Frontal cortex (tissue), 4 donors: ENCODE results near the gene FKBP7. TPM values are rescaled to one million over a fixed set of nuclear protein-coding genes. Genes with fewer than 3 reads are reported as not detected.
A peak's percentile ranks its signal among the peaks of the same experiment; 100 is the strongest.
"Not testable (repeated sequence)": the region's sequence is repeated elsewhere in the genome, so short reads cannot be mapped to it uniquely, and the experiment has no call there.

Experiments used
- DNase-seq, 2 donors: peaks; one replicate each; pipeline ENCODE4 v3.0.0; 2012; ENCODE audit warnings: low spot score in 2 of 2
- FAIRE-seq: peaks from 2 replicates; lab custom pipeline; 2012; peaks lifted over from hg19 to GRCh38; lab: Jason Lieb, UNC
- total RNA-seq: library from RNA; depleted of rRNA; stranded (reverse); fragments of >200 nt; gene quantifications from one replicate; pipeline ENCODE4 v1.2.3, GENCODE V29; 2014
- donor health status: control.
- donor health status: control.
- donor health status: control.

Gene FKBP7, protein sequence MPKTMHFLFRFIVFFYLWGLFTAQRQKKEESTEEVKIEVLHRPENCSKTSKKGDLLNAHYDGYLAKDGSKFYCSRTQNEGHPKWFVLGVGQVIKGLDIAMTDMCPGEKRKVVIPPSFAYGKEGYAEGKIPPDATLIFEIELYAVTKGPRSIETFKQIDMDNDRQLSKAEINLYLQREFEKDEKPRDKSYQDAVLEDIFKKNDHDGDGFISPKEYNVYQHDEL
- 9.0 TPM for total RNA-seq

DNA sequence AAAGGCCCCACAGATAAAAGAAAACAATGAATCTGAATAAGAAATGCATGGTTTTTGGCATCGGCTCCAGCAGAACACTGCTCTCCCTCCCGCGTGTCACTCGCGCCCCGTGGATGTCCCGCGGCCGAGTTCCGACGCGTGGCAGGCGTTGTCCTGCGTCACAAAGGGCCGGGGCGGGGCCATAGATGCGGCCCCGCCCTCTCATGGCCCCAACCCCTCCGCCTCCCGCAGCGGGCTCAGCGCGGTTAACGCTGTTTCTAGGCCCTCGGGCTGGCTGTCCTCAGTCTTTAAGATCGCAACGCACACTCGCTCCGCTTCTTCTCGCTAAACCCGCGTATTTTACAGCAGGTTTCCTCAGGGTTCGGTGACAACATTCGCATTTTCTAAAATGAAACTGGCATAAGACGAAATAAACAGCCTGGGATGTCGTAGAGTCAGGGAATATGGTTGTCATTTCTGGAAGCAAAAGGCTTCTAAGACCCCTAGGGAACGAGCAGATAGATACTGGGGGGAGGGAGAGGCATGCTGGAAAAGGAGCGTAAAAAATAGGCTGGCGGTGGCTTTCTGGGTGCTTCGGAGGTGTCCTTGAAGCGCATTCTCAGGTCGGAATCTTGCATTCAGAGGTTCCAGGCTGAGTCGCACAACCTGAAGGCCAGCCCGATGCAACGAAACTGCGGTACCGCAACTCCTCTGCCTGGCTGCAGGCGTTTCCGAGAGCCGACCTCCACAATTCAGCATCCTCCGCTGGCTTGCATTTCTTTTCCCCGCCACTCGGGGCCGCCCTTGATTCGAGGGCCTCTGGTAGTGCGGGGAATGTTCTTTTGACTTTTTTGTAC lies at the start of gene FKBP7:
TSS of gene FKBP7 (minus strand) at position 162 of the 836 bp plus-strand sequence. CDS start at position 61, 101 bp downstream.
- DNase-seq (peak; percentile 80 to 81), FAIRE-seq (no peak)

DNA sequence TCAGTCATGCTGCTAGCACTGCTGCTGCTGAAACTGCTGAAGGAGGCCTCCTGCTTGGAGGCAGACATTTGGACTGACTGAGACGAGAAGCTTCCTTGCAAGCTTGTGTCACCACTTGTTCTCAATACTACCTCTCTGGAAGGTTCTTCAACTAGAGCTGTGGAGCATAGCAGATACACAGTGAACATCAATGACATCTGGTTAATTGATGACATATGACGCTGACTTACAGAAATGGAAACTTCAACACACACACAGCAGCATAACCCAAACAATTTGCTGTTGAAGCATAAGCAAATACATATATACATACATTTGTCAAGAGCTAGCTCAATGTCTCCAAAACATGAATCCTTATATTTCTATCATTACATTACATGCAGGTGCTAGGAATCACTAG lies 49.2 kb upstream of the FKBP7 start:
- no peak for FAIRE-seq
- DNase-seq: no peak

DNA sequence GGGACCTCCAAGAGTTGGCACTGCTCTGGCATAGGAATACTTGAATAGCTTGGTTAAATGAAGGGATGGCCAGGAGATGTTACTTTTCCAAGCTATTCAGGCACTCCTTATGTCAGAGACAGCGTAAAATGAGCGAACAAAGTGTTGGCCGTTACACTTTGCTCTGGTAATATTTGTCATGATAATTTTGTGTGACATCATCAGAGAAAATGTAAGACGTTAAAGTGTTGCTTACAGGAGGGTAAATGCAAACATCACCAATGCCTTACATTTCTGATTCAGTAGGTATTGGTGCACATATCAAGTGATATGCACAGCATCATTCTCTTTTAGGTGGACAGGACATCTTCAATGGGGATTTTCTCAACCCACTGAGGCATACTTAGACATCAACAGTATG lies 47.9 kb upstream of the FKBP7 start:
- no peak for FAIRE-seq
- no peak for DNase-seq

DNA sequence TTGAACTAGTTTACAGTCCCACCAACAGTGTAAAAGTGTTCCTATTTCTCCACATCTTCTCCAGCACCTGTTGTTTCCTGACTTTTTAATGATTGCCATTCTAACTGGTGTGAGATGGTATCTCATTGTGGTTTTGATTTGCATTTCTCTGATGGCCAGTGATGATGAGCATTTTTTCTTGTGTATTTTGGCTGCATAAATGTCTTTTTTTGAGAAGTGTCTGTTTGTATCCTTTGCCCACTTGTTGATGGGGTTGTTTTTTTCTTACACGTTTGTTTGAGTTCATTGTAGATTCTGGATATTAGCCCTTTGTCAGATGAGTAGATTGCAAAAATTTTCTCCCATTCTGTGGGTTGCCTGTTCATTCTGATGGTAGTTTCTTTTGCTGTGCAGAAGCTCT lies 47.1 kb upstream of the FKBP7 start:
- FAIRE-seq, DNase-seq: not testable (repeated sequence)

DNA sequence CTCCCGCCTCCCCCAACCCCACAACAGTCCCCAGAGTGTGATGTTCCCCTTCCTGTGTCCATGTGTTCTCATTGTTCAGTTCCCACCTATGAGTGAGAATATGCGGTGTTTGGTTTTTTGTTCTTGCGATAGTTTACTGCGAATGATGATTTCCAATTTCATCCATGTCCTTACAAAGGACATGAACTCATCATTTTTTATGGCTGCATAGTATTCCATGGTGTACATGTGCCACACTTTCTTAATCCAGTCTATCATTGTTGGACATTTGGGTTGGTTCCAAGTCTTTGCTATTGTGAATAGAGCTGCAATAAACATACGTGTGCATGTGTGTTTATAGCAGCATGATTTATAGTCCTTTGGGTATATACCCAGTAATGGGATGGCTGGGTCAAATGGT lies 46.6 kb upstream of the FKBP7 start:
- not testable (repeated sequence) for FAIRE-seq, DNase-seq

DNA sequence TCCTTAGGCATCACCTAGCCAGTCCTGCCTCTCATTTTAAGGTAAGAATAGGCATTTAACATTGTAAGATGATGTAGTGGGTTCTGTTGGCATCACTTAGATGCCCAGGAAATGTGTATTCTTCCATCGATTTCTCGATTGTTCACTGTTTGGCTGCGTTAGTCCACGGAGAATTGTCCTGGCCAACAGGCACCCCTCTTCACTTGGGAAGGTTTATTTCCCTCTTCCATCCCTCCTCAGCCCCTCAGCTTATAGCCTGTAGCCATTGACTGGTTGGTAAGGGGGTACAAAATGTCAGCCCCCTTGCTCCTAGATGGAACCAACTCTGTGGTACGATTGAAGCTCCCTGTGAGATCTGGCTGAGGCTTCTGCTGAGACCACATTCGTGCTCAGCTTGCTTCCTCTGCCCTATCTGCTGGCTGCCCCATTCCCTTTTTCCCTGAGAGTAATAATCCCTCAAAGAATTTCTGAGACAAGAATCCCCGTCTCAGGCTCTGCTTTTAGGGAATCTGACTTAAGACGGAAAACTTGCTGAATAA lies 45.3 kb upstream of the FKBP7 start:
- DNase-seq: no peak
- no peak for FAIRE-seq

DNA sequence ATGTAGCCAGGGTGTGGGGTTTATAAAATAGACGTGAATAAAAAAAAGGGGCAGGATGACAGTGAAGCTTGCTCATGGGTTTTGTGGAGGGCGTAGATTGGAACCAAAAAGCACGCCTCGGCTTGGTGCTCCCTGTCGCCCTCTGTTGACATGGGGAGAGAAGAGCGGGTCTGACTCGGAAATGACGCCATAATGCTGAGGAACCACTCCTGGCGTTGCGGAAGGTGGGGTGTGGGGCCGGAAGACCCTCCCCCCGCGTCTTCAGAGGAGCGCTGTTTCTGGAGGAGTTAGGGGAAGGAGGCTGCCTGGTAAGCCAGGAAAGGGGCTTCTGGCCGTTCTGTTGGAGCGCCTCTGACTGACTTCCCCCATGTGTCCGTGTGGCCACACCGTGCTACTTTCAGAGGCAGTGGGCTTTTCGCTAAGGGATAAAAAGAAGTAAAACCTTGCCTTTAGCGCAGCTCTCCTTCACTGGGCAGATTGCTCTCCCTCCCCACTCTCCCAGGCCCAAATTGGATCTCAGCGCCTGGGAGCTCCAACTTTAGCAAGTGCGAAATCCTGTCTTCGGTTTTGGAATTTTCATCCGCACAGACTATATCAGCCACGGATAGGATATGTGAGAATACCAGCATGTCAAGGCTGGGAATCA lies 44.7 kb upstream of the FKBP7 start:
- DNase-seq (peak; percentile 17 to 52), FAIRE-seq (no peak)

DNA sequence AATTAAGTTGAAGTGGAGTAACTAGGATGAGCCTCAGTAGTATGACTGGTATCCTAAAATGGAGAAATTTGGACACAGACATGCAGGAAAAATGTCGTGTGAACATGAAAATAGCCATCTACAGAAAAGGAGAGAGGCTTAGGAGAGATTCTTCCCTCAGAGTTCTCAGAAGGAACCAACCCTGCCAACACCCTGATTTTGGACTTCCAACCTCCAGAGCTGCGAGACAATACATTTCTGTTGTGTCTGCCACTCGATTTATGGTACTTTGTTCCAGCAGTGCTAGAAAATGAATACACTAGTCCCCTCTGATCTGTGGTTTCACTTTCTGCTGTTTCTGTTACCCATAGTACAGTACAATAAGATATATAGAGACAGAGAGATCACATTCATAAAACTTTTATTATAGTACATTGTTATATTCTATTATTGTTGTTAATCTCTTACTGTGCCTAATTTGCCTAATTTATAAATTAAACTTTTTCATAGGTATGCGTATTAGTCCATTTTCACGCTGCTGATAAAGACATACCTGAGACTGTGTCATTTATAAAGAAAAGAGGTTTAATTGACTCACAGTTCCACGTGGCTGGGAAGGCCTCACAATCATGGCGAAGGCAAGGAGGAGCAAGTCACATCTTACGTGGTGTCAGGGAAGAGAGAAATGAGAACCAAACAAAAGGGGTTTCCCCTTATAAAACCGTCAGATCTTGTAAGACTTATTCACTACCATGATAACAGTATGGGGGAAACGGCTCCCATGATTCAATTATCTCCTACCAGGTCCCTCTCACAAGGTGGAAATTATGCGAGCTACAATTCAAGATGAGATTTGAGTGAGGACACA lies 43.1 kb upstream of the FKBP7 start:
- FAIRE-seq: no peak

DNA sequence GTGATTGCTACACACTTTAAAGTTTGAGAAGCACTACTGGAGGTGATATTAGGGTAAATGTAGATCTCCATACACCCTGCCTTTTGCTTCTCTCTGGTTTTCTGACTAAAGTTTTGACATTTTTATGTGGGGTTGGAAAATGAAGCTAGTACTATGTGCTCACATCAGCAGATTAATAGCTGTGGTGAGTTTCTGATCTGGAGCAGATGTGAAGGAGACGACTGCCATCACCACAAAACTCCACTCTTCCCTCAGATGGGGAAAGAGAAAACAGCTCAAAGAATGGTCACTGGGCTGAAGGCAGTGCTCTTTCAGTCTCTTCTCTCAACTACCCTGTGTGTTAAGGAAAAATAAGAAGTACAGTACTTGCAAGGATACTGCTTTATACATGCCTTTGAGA lies 39.1 kb upstream of the FKBP7 start:
- no peak for FAIRE-seq

More for the DNA sequence above, 43.1 kb upstream of the FKBP7 start:
- DNase-seq: no peak

DNA sequence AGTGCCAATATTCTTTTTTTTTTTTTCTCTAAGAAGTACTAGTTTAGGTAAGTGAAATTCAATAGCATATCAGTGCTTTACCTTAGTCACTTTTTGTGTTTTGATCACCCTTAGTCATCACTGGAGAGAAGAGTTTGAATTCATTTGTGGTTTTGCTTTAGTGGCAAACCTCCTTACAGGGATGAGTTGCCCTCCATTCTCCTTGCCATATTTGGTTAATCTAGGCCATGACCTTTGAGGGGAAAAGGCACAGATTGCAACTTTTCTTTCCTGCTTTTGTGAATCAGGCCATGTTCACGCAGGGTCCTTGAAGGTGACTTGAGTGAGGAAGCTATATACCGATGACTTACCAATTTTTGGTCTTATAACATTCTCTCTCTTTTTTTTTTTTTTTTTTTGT lies 36.3 kb upstream of the FKBP7 start:
- DNase-seq: no peak
- FAIRE-seq: no peak

More for the DNA sequence above, 39.1 kb upstream of the FKBP7 start:
- DNase-seq: no peak

DNA sequence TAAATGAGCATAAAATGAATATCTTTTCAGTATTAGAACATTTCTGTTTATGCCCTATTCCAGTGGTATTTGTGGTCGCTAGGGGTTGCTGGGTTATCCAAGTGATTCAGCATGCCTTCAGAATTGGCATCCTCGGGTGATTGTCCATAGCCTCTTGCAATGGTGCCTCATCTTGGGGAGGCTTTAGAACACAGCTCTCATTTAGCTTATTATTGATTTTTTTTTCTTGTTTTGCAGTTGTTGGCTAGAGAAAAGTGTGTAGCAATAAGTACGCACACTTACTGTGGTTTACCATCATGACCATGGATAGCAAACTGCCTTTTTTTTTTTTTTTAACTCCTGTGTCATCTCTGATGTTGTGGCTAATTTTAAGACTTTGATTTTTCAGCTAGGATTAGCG lies 35.5 kb upstream of the FKBP7 start:
- FAIRE-seq: no peak
- no peak for DNase-seq

DNA sequence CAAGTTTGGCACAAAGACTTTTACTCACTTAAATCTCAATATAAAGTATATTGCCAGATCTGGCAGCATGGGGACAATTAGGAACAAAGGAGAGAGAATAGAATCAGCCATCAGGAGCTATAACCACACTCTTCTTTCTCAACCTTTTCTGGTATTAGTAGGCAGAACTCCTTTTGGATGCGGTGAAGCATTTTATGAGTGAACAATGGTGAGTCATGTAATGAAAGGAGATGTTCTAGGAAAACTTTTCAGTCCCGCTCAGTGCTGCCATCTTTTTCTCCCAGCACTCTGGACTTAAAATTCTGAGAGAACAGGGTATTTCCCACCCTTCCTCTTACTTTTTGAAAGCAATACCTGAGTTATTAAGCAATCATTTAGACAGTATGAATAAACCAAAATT lies 34.1 kb upstream of the FKBP7 start:
- FAIRE-seq: no peak
- DNase-seq: no peak

DNA sequence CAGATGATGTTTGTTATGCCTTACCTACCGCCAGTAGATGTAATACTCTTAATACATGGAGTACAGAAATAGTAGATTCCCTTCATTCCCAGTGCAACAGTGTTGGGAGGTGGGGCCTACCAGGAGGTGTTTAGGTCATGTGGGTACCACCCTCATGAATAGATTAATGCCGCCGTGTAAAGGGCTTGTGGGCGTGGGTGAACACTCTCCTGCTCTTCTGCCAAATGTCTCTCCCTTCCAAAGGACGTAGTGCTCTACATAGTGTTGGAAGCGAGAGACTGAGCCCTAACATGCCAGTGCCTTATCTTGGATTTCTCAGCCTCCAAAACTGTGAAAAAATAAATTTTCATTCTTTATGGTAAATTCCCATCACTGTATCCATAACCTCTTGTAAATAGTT lies 32.0 kb upstream of the FKBP7 start:
- DNase-seq (no peak), FAIRE-seq (no peak)

DNA sequence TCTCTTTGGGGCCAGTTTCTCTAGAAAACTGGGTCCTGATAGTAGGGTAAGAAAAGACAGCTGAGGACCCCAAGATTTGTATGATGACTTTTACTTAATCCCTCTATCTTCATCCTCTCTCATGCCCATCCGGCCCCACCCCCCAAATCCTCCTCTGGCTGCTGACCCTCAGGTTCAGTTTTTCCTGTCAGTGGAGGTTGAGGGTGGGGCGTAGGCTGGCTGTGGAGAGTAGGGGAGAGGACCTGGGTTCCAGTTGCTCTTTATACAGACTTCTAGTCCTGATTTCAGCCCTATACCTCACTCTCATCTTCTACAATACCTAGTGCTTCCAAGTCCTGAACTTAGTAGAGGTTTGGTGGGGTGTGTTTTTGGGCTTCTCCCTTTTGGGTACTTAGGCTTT lies 30.2 kb upstream of the FKBP7 start:
- DNase-seq (no peak), FAIRE-seq (no peak)

DNA sequence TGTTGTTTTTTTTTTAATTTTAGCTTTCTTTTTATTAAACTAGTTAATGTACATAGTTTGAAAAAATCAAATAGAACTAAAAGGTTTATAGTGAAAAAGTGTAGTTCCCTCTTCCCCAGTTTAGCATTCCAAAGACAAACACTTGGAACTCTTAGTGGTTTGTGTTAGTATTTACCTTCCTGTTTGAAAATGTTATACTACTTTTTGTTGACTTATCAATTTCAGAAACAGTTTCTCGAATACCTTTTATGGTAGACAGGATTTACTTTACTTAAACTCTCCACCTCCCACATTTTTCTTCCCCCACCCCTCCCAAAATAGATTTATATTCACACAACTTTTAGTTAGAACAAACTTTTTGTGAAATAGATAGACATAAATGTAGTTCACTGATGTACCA lies 28.5 kb upstream of the FKBP7 start:
- DNase-seq (no peak), FAIRE-seq (no peak)

DNA sequence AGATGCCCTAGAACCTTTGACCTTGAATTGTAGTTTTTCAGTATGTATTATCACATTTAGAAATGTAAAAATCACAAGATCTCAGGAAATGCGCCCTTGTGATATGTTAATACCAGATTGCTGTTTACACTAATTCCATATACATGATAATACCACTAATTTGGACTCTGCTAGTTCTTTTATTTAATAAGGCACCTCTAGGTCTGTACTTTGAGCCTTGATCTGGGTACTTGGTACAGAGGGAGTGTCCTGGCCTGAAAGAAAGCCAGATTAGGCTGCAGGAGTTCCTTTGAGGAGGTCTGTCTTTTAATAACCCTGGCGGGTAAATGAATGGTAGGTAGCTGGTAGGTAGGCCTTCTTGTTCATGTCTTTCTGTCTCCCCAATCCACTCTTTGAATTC lies 28.1 kb upstream of the FKBP7 start:
- DNase-seq: no peak
- no peak for FAIRE-seq

DNA sequence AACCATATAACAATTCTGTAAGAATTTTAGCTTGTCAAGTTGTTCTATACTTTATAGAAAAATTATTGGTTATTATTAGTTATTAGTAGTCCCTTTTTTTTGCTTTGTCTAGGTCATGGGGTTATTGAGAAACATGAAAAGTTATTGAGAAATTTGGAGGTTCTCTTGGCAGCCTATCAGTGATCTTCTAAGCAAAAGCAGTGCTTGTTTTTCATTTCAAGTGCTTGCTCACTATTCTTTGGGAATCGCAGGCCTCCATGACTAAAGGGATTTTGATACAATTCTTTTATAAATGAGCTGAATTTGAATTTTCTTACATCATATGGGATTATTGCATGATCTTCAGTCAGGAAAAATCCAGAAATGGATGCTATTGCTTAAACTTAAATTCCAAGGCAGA lies 27.7 kb upstream of the FKBP7 start:
- FAIRE-seq (no peak), DNase-seq (no peak)

DNA sequence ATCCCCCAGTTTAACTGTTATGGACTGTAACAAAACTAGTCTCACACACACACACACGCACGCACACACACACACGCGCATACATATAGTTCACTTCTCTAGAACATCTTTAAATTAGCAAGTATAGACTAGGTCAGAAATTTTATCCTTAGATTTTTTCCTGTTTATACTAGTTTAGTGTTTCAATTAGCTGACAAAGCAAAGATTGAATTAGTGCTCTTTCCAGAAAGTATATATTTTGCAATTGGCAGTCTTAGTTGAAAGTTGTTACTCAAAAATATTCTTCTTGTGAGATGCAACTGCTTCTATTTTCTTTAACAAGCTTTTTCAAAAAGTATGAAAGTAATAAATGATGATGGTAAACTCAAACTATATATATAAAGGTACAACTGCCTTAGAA lies 24.4 kb upstream of the FKBP7 start:
- FAIRE-seq: no peak
- no peak for DNase-seq

DNA sequence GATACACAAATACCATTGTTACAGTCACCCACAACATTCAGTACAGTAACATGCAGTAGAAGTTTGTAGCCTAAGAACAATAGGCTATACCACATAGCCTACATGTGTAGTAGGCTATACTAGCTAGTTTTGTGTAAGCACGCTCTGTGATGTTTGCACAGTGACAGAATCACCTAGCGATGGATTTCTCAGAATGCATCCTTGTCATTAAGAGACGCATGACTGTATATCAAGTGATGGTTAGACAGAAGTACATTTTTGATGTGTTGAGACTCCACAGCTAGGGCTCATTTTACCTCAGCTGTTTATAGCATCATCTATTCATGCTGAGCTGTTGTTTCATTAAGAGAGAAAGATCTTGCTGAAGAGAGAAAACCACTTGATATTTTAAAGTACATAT lies 21.2 kb upstream of the FKBP7 start:
- no peak for FAIRE-seq

DNA sequence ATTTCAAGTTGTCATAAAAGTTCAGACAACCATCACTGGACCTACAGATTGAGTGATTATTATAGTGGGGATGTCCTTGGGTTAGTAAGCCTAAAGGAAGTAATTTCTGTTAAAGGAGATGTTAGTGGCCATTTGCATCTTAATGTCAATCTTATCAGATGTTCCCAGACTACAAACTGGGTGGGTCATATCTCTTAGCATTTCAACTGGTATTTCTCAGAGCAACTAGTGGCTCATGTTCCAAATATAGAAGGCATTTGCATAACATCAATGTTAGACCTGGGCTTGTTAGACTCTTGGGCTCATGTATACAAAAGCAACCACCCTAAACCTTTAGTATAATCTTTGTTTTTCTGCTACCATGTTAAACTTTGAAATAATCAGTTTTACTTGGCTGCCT lies 19.7 kb upstream of the FKBP7 start:
- DNase-seq: no peak
- no peak for FAIRE-seq

More for the DNA sequence above, 21.2 kb upstream of the FKBP7 start:
- DNase-seq: no peak
